GM12891 (cell line): ENCODE measurements around the gene SBF1.
"Not testable (repeated sequence)": the region's sequence is repeated elsewhere in the genome, so short reads cannot be mapped to it uniquely, and the experiment has no call there.

Experiments used
- DNase-seq: peaks from one replicate; pipeline ENCODE4 v3.0.0; 2011; ENCODE audit warnings: low spot score; ENCODE audit not compliant: insufficient read length
- FAIRE-seq: peaks from 2 replicates; lab custom pipeline; 2011; peaks lifted over from hg19 to GRCh38; lab: Jason Lieb, UNC
- PAX5 ChIP-seq: IDR thresholded peaks from 2 replicates; pipeline ENCODE4 v1.6.1; 2011; ENCODE audit warnings: low read length, moderate library complexity, mild to moderate bottlenecking; ENCODE audit not compliant: insufficient read depth, severe bottlenecking
- POLR2A ChIP-seq: IDR thresholded peaks from 2 replicates; pipeline ENCODE4 v1.6.1; 2011; ENCODE audit warnings: low read depth, low read length, control low read depth
- POLR2AphosphoS5 ChIP-seq: IDR thresholded peaks from 2 replicates; pipeline ENCODE4 v1.6.1; 2011; ENCODE audit warnings: low read depth, low read length, control low read depth
- POU2F2 ChIP-seq: IDR thresholded peaks from 2 replicates; pipeline ENCODE4 v1.6.1; 2011; ENCODE audit warnings: low read depth, mild to moderate bottlenecking, control low read depth, low read length, moderate library complexity
- SPI1 ChIP-seq: IDR thresholded peaks from 2 replicates; pipeline ENCODE4 v1.6.1; 2011; ENCODE audit warnings: low read depth, low read length, control low read depth
- TAF1 ChIP-seq: IDR thresholded peaks from 2 replicates; pipeline ENCODE4 v1.6.1; 2011; ENCODE audit warnings: low read depth, low read length, control low read depth

SBF1 gene

GRCh38 chr22:50400931-50401330 lies 73.9 kb downstream of the SBF1 start:
- DNase-seq, result no peak
- no peak for FAIRE-seq
- TF ChIP-seq SPI1, result no peak
- no peak for TF ChIP-seq PAX5
- TF ChIP-seq POLR2AphosphoS5, result no peak
- no peak for TF ChIP-seq TAF1
- TF ChIP-seq POLR2A, result no peak
- no peak for TF ChIP-seq POU2F2

GRCh38 chr22:50400406-50400805 lies 74.4 kb downstream of the SBF1 start:
- TF ChIP-seq SPI1, result no peak
- no peak for TF ChIP-seq TAF1
- no peak for TF ChIP-seq POU2F2
- no peak for DNase-seq
- FAIRE-seq, result no peak

GRCh38 chr22:50399751-50400331 lies 75.0 kb downstream of the SBF1 start:
- DNase-seq (no peak), FAIRE-seq (peak; percentile 78)
- TF ChIP-seq SPI1 (no peak), PAX5 (no peak), POLR2A (no peak), POU2F2 (no peak), POLR2AphosphoS5 (no peak), TAF1 (no peak)

- no peak for FAIRE-seq
- TF ChIP-seq TAF1 (no peak), POU2F2 (no peak), POLR2AphosphoS5 (no peak), PAX5 (no peak), POLR2A (no peak), SPI1 (no peak)
- DNase-seq, result no peak
Observed at GRCh38 chr22:50398831-50399648, 75.8 kb downstream of the SBF1 start.

GRCh38 chr22:50397371-50398060 lies 77.3 kb downstream of the SBF1 start:
- not testable (repeated sequence) for DNase-seq, FAIRE-seq

- no peak for DNase-seq
- no peak for FAIRE-seq
- no peak for TF ChIP-seq POLR2A
- no peak for TF ChIP-seq SPI1
- TF ChIP-seq POLR2AphosphoS5, result no peak
- TF ChIP-seq POU2F2, result no peak
- no peak for TF ChIP-seq TAF1
- no peak for TF ChIP-seq PAX5
Observed at GRCh38 chr22:50396751-50397370, 78.0 kb downstream of the SBF1 start.
